T-helper 1 cell treated with Interleukin-12 subunit alpha and Interleukin-12 subunit beta and Interleukin-4 antibody, amounts not matched to agents 30 ng/mL and 1 ng/mL, for 36 hours (primary cell): ENCODE measurements around the gene ASB10. TPM values are rescaled to one million over a fixed set of nuclear protein-coding genes. Genes with fewer than 3 reads are reported as not detected.

Experiments used
- intact Hi-C: fragments of 100-400 bp; cut with micrococcal nuclease; formaldehyde crosslinking; loops from one replicate; pipeline ENCODE4 v1.15.1; 2024
- total RNA-seq: library from RNA; stranded (reverse); gene quantifications from 2 replicates; pipeline ENCODE4 v1.2.3, GENCODE V29; 2022

Gene ASB10
- total RNA-seq, 1 donor from 2014 or later, result not detected

GRCh38 chr7:151168003-151168786 lies 18.9 kb downstream of the ASB10 start:
- intact Hi-C loops, result loop anchor here (1.0 kb wide), 2 partner anchors 44 to 76 kb away; no protein-coding TSS in a partner anchor

- intact Hi-C loops, result no loop called here
These were observed 19.7 kb downstream of the ASB10 start, which contains the start of gene GBX1 for GRCh38 chr7:151167197-151167961. Gene GBX1, minus strand, starts transcription at chr7:151167694. Its CDS starts 146 bp downstream, at chr7:151167548.

GRCh38 chr7:151166629-151167196 lies 20.3 kb downstream of the ASB10 start:
- intact Hi-C loops, result no loop called here

- intact Hi-C loops, result no loop called here
These were observed 25.3 kb downstream of the ASB10 start for GRCh38 chr7:151161757-151162156.

GRCh38 chr7:151157645-151158329 lies 29.3 kb downstream of the ASB10 start:
- intact Hi-C loops, result no loop called here

GRCh38 chr7:151152643-151153513 lies 34.2 kb downstream of the ASB10 start:
- intact Hi-C loops, result no loop called here

- intact Hi-C loops, result no loop called here
These were observed 36.7 kb downstream of the ASB10 start for GRCh38 chr7:151150388-151150787.

- intact Hi-C loops, result no loop called here
These were observed 38.5 kb downstream of the ASB10 start for GRCh38 chr7:151148319-151149259.

GRCh38 chr7:151146761-151147160 lies 40.3 kb downstream of the ASB10 start:
- intact Hi-C loops, result no loop called here

- intact Hi-C loops, result no loop called here
These were observed 42.7 kb downstream of the ASB10 start for GRCh38 chr7:151144387-151144786.

GRCh38 chr7:151143261-151144015 lies 43.6 kb downstream of the ASB10 start:
- intact Hi-C loops, result no loop called here

GRCh38 chr7:151142686-151143040 lies 44.4 kb downstream of the ASB10 start:
- intact Hi-C loops, result no loop called here

- intact Hi-C loops, result no loop called here
These were observed 45.0 kb downstream of the ASB10 start for GRCh38 chr7:151141855-151142685.

- intact Hi-C loops, result no loop called here
These were observed 45.7 kb downstream of the ASB10 start for GRCh38 chr7:151141311-151141854.

- intact Hi-C loops, result no loop called here
These were observed 46.2 kb downstream of the ASB10 start for GRCh38 chr7:151140826-151141225.

GRCh38 chr7:151139791-151140190 lies 47.3 kb downstream of the ASB10 start:
- intact Hi-C loops, result no loop called here

GRCh38 chr7:151139071-151139790 lies 47.8 kb downstream of the ASB10 start:
- intact Hi-C loops, result no loop called here
